Measurements from ENCODE around the gene GTPBP2. TPM values are rescaled to one million over a fixed set of nuclear protein-coding genes. Genes with fewer than 3 reads are reported as not detected.

GTPBP2 gene
- total and polyA plus RNA-seq, 2 of the 13 experiments (the other 11 are each of a cell fraction or from before 2014, with no cell fraction given): 26.9 to 88.2 TPM

GRCh38 chr6:43627008-43627825 lies 1.8 kb downstream of the GTPBP2 start:
- FAIRE-seq (peak; percentile 12), DNase-seq (ENCODE audit: low spot score) (peak; percentile 89), ATAC-seq (no peak)
- Histone ChIP-seq H3K9me3 (ENCODE audit: low read length) (no peaks in the 10 kb centered on the region), H3K36me3 (replicated peaks in 1 of 2; ENCODE audit: control insufficient read depth in 1 of 2, insufficient read depth in 2 of 2, low read length in 2 of 2) (peaks cover 33 to 41% of the 10 kb centered on the region in 2 experiments), H4K20me1 (ENCODE audit: insufficient read depth, low read length) (no peaks in the 10 kb centered on the region), H3K4me2 (ENCODE audit: low read depth, low read length) (peak overlapping the region; percentile 98), H3K9ac (ENCODE audit: insufficient read depth, low read depth, low read length) (peak overlapping the region; percentile 91), H2AFZ (ENCODE audit: low read length) (no peak overlapping the region), H3K27ac (ENCODE audit: extremely low read length, insufficient read depth, low read length) (peak overlapping the region; percentile 71), H3K27me3 (ENCODE audit: control insufficient read depth in 1 of 2, insufficient read depth in 2 of 2, low read length in 2 of 2) (no peaks in the 10 kb centered on the region; a peak in 1 of 5 replicates), H3K4me3 (replicated peaks in 1 of 3; ENCODE audit: insufficient read depth in 1 of 3, low read depth in 2 of 3, low read length in 3 of 3) (peak overlapping the region; percentile 13 to 31 (median 30); a peak in 5 of 6 replicates), H3K79me2 (ENCODE audit: insufficient read depth, low read length) (peaks cover 17% of the 10 kb centered on the region), H3K4me1 (ENCODE audit: insufficient read depth, low read length) (peaks cover 36% of the 10 kb centered on the region)
- WGBS (ENCODE audit: low lambda C conversion rate): 70% methylated on average over 5 of the region's 5 CpGs
- intact Hi-C loops (cut with micrococcal nuclease; ENCODE audit: unreplicated experiment): loop anchor here (5.0 kb wide), 1 partner anchor 455 kb away; the partner anchor contains the start of gene SRF
- in situ Hi-C loops (cut with HindIII; ENCODE audit: extremely low pct_ligation_motif_present, low pct_unique_long_range_greater_than_20kb): no loop called here
- ChIA-PET CTCF (ENCODE audit: low intra/inter-chr PET ratio, low total read pairs) (no interaction called here), POLR2A (interaction anchor here (0.6 to 2.7 kb wide), 15 partner anchors 9 to 1063 kb away, joined by 3 to 32 read pairs (median 3); partner anchors contain the start of genes HSP90AB1, MAD2L1BP, POLH and UBR2)
- no TSS peak for BruUV-seq (replicated peaks)
- TF ChIP-seq RBM39 (IDR thresholded peaks at IDR 0.05; ENCODE audit: low read depth, low read length, poor library complexity, severe bottlenecking): no peak
- TF ChIP-seq ZBTB4 (CRISPR knock-in tag; IDR thresholded peaks at IDR 0.05; ENCODE audit: borderline replicate concordance): peak; percentile 43; the same call in 1 of the 2 replicates
- TF ChIP-seq ATF4 (CRISPR knock-in tag; IDR thresholded peaks at IDR 0.05): peak in 1 of 2 experiments; percentile 99; a peak in 2 of 4 replicates
- peak; percentile 80 for TF ChIP-seq CEBPB (IDR thresholded peaks at IDR 0.05; ENCODE audit: borderline replicate concordance, low read depth, low read length)
- no peak for TF ChIP-seq SALL1 (CRISPR knock-in tag; IDR thresholded peaks at IDR 0.05)
- TF ChIP-seq ZNF232 (CRISPR knock-in tag; IDR thresholded peaks at IDR 0.05; ENCODE audit: borderline replicate concordance): no peak
- TF ChIP-seq RXRB (CRISPR knock-in tag; IDR thresholded peaks at IDR 0.05; ENCODE audit: borderline replicate concordance): peak; percentile 48; the same call in 1 of the 2 replicates
- TF ChIP-seq POLR2AphosphoS5 (IDR thresholded peaks at IDR 0.05; ENCODE audit: low read depth, low read length): peak; percentile 37; the same call in 1 of the 2 replicates
- no peak for TF ChIP-seq DR1 (CRISPR knock-in tag; IDR thresholded peaks at IDR 0.05)
- no peak for TF ChIP-seq MAF1 (CRISPR knock-in tag; IDR thresholded peaks at IDR 0.05; ENCODE audit: borderline replicate concordance)
- TF ChIP-seq ZBTB21 (CRISPR knock-in tag; IDR thresholded peaks at IDR 0.05): peak; percentile 83; the same call in 1 of the 2 replicates
- no peak for TF ChIP-seq ZNF44 (CRISPR knock-in tag; IDR thresholded peaks at IDR 0.05)
- 0 out of 2 replicates have a peak, but pooled peaks have one; percentile 33 for TF ChIP-seq REL (CRISPR knock-in tag; conservative IDR thresholded peaks at IDR 0.05)
- TF ChIP-seq THAP11 (CRISPR knock-in tag; IDR thresholded peaks at IDR 0.05): peak; percentile 85
- TF ChIP-seq ETV5 (CRISPR knock-in tag; IDR thresholded peaks at IDR 0.05; ENCODE audit: borderline replicate concordance): peak; percentile 34; the same call in 1 of the 2 replicates
- TF ChIP-seq DDIT3 (CRISPR knock-in tag; IDR thresholded peaks at IDR 0.05): peak; percentile 96
- 0 out of 2 replicates have a peak, but pooled peaks have one; percentile 27 for TF ChIP-seq RBFOX2 (IDR thresholded peaks at IDR 0.05; ENCODE audit: low read depth, low read length)
- peak; percentile 38; the same call in 1 of the 2 replicates for TF ChIP-seq GATAD1 (CRISPR knock-in tag; IDR thresholded peaks at IDR 0.05)
- TF ChIP-seq NCOA2 (CRISPR knock-in tag; IDR thresholded peaks at IDR 0.05): 0 out of 2 replicates have a peak, but pooled peaks have one; percentile 7
